BLaER1 treated with 17β-estradiol and CSF1 and Interleukin-3, amounts not matched to agents 10 nM and 100 nM (cell line): ENCODE measurements around the gene ACOT13.
A peak's percentile ranks its signal among the peaks of the same experiment; 100 is the strongest.
"Not testable (repeated sequence)": the region's sequence is repeated elsewhere in the genome, so short reads cannot be mapped to it uniquely, and the experiment has no call there.

Experiments used
- H3K27ac ChIP-seq, 11 experiments: shearing (Covaris generic); formaldehyde crosslinking; 2 replicates each; pipeline ENCODE4 v1.8.1; 2022
- H3K27me3 ChIP-seq, 11 experiments: shearing (Covaris generic); formaldehyde crosslinking; 2 replicates each; pipeline ENCODE4 v1.8.1; 2022
- H3K36me3 ChIP-seq, 11 experiments: shearing (Covaris generic); formaldehyde crosslinking; 2 replicates each; pipeline ENCODE4 v1.8.1; 2022
- H3K4me1 ChIP-seq, 10 experiments: shearing (Covaris generic); formaldehyde crosslinking; 2 replicates each; pipeline ENCODE4 v1.8.1; 2022
- H3K4me2 ChIP-seq, 11 experiments: shearing (Covaris generic); formaldehyde crosslinking; 2 replicates each; pipeline ENCODE4 v1.8.1; 2022
- H3K4me3 ChIP-seq, 10 experiments: shearing (Covaris generic); formaldehyde crosslinking; 2 replicates each; pipeline ENCODE4 v1.8.1; 2022
- H3K9ac ChIP-seq, 11 experiments: shearing (Covaris generic); formaldehyde crosslinking; 2 replicates each; pipeline ENCODE4 v1.8.1; 2022
- H3K9me3 ChIP-seq, 11 experiments: shearing (Covaris generic); formaldehyde crosslinking; replicated peaks in 1 of 11; 2 replicates each; pipeline ENCODE4 v1.8.1; 2022
- H4K20me1 ChIP-seq, 11 experiments: shearing (Covaris generic); formaldehyde crosslinking; 2 replicates each; pipeline ENCODE4 v1.8.1; 2022
- Cebpa-rat ChIP-seq, 11 experiments: shearing (Covaris generic); IDR thresholded peaks; 2 replicates each; pipeline ENCODE4 v1.8.1; 2022

The ACOT13 gene

DNA sequence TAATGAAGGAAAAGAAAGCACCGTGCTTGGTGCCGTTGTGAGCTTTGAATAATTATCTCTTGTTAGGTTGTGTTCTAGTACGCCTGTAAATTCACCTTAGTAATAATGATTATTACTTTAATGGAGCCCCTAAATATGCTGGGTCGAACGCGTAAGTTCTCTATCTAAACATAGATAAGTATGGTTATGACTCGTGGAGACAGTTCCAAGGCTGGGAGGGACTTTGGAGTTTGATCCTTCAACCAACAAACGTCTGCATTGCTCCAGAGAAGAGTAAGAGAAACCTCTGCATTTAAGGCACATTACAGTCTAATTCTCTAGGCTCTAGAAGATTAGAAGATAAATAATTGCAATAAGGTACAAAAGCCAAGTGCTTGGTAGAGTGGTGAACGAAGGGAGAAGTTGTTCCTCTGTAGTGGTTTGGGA is 514 bp downstream of the ACOT13 start:
- peak overlapping the region; percentile 77 to 93 (median 88) for H3K27ac ChIP-seq
- TF ChIP-seq Cebpa-rat (IDR thresholded peaks at IDR 0.05) = no peak
- peaks cover 23 to 45% (median 32%) of the 10 kb centered on the region in 10 experiments for H3K4me1 ChIP-seq
- H3K27me3 ChIP-seq = no peaks in the 10 kb centered on the region
- peak overlapping the region; percentile 76 to 97 (median 92) for H3K4me3 ChIP-seq
- peak overlapping the region; percentile 84 to 94 (median 91) for H3K9ac ChIP-seq
- peak overlapping the region; percentile 66 to 93 (median 86) for H3K4me2 ChIP-seq
- peaks cover 32 to 43% (median 41%) of the 10 kb centered on the region in 11 experiments for H3K9me3 ChIP-seq
- peaks cover 0 to 10% (median 0%) of the 10 kb centered on the region in 11 experiments; a peak in 7 of 22 replicates for H4K20me1 ChIP-seq
- peaks cover 27 to 60% (median 45%) of the 10 kb centered on the region in 11 experiments for H3K36me3 ChIP-seq

DNA sequence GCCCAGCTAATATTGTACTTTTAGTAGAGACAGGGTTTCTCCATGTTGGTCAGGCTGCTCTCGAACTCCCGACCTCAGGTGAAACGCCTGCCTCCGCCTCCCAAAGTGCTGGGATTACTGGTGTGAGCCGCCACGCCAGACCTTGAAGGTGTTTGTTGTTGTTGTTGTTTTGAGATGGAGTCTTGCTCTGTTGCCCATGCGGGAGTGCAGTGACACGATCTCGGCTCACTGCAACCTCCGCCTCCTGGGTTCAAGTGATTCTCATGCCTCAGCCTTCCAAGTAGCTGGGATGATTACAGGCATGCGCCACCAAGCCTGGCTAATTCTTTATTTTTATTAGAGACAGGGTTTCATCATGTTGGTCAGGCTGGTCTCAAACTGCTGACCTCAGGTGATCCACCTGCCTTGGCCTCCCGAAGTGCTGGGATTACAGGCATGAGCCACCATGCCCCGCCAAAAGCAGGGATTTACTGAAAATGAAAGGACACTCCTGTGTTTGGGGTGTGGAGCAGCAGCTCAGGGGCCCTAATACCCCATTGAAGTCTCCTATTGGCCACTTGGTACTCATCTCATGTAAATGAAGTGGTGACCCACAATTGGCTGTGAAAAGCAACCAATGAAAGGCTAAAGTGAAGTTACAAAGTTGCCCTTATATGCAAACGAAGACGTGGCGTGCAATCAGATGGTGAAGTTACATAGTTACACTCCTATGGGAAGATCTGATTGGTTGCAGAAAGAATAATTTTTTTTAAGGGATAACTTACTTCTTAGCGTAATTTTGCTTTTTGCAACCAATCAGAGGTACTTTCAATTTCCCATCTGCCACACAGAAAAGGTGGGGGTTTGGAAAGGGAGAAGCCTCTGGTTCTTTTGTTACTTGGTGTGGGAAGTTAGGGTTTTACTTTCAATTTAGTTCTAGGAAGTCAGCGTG is 1.5 kb downstream of the ACOT13 start:
- peak overlapping the region; percentile 66 to 93 (median 86) for H3K4me2 ChIP-seq
- H3K27ac ChIP-seq = peak overlapping the region in 9 of 11 experiments; percentile 77 to 93 (median 89); a peak in 16 of 22 replicates
- peaks cover 22 to 60% (median 38%) of the 10 kb centered on the region in 11 experiments for H3K36me3 ChIP-seq
- H4K20me1 ChIP-seq, H3K27me3 ChIP-seq: not testable (repeated sequence)
- H3K9me3 ChIP-seq = peaks cover 41 to 53% (median 51%) of the 10 kb centered on the region in 11 experiments
- peak overlapping the region; percentile 76 to 97 (median 92) for H3K4me3 ChIP-seq
- H3K9ac ChIP-seq = peak overlapping the region; percentile 84 to 94 (median 91); a peak in 21 of 22 replicates
- H3K4me1 ChIP-seq = peaks cover 23 to 41% (median 32%) of the 10 kb centered on the region in 10 experiments

DNA sequence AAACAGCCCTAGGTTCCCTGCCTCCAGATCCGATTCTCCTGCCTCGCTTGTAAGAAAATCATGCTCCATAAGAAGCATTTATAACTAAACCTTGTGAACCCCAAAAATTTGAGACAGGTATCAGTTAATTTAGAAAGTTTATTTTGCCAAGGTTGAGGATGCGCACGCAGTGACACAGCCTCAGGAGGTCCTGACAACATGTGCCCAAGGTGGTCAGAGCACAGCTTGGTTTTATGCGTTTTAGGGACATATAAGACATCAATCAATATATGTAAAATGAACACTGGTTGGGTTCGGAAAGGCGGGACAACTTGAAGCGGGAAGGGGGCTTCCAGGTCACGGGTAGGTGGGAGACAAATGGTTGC is 2.1 kb downstream of the ACOT13 start:
- no peaks in the 10 kb centered on the region for H3K27me3 ChIP-seq
- TF ChIP-seq Cebpa-rat (IDR thresholded peaks at IDR 0.05) = no peak
- peaks cover 19 to 59% (median 36%) of the 10 kb centered on the region in 11 experiments for H3K36me3 ChIP-seq
- H3K4me1 ChIP-seq = peaks cover 23 to 34% (median 31%) of the 10 kb centered on the region in 10 experiments
- no peak overlapping the region for H3K27ac ChIP-seq
- H3K4me3 ChIP-seq = peak overlapping the region in 3 of 10 experiments; percentile 13 to 28 (median 15); a peak in 2 of 20 replicates
- H3K9ac ChIP-seq = no peak overlapping the region
- H4K20me1 ChIP-seq = peaks cover 0 to 5% (median 0%) of the 10 kb centered on the region in 11 experiments; a peak in 4 of 22 replicates
- peak overlapping the region in 8 of 11 experiments; percentile 66 to 93 (median 88); a peak in 11 of 22 replicates for H3K4me2 ChIP-seq
- H3K9me3 ChIP-seq = peaks cover 48 to 59% (median 57%) of the 10 kb centered on the region in 11 experiments

DNA sequence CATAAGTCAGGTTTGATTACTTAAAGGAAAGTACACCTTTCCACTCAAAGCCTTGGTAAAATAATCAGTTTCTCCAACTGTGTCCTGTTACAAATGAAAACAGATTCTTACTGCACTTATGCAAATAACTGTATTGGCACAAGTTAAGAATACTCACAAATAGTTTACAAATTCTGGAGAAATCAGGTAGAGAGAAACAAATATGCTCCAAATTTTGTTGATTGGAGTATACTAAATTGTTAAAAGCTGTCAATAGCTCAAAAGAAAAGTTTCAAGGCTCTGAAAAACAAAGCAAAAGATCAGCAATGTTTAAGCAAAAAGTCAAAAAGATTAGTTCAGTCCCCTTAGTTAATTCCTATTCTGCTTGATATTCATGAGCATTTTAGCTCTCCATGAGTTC is 3.6 kb downstream of the ACOT13 start:
- H3K27me3 ChIP-seq, H3K9ac ChIP-seq, H3K4me2 ChIP-seq, H3K4me3 ChIP-seq, H4K20me1 ChIP-seq, H3K27ac ChIP-seq: not testable (repeated sequence)
- H3K4me1 ChIP-seq = peaks cover 14 to 19% (median 16%) of the 10 kb centered on the region in 10 experiments
- H3K9me3 ChIP-seq = peaks cover 55 to 72% (median 69%) of the 10 kb centered on the region in 11 experiments
- H3K36me3 ChIP-seq = peaks cover 16 to 52% (median 33%) of the 10 kb centered on the region in 11 experiments; a peak in 21 of 22 replicates

DNA sequence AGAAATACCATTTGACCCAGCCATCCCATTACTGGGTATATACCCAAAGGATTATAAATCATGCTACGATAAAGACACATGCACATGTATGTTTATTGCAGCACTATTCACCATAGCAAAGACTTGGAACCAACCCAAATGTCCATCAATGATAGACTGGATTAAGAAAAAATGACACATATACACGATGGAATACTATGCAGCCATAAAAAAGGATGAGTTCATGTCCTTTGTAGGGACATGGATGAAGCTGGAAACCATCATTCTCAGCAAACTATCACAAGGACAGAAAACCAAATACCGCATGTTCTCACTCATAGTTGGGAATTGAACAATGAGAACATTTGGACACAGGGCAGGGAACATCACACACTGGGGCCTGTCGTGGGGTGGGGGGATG is 4.2 kb downstream of the ACOT13 start:
- H3K4me2 ChIP-seq, H3K4me3 ChIP-seq, H3K9ac ChIP-seq, H3K27ac ChIP-seq, H3K27me3 ChIP-seq, H4K20me1 ChIP-seq: not testable (repeated sequence)
- H3K4me1 ChIP-seq = peaks cover 11 to 16% (median 13%) of the 10 kb centered on the region in 10 experiments
- peaks cover 60 to 76% (median 73%) of the 10 kb centered on the region in 11 experiments for H3K9me3 ChIP-seq
- peaks cover 16 to 52% (median 33%) of the 10 kb centered on the region in 11 experiments; a peak in 21 of 22 replicates for H3K36me3 ChIP-seq

DNA sequence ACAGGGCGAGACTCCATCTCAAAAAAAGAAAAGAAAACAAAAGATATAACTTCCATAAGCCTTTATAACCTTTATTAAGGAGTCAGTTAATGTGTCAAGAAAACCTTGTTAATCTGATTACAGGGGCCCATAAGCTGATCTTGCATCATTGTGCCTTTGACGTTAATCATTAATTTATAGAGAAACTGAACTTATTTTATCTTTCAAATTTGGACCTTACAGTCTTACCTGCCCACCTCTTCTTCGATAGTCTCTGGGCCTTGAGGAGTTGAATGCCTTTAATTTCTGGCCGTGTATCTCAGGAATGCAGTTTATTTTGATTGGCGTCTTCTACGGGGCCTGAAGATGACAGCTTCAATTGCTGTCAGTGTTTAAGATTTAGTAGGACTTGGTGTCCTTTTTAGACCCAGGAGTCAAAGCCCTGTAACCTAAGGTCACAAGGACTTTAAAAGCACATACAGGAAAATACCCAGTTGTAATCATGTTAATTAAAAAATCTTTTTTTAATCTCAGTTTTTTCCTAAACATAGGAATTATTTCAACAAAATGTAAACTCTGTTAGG is 5.8 kb downstream of the ACOT13 start:
- Histone ChIP-seq H3K9me3 (peaks cover 72 to 89% (median 85%) of the 10 kb centered on the region in 11 experiments), H3K27ac (no peak overlapping the region), H3K9ac (no peak overlapping the region)

DNA sequence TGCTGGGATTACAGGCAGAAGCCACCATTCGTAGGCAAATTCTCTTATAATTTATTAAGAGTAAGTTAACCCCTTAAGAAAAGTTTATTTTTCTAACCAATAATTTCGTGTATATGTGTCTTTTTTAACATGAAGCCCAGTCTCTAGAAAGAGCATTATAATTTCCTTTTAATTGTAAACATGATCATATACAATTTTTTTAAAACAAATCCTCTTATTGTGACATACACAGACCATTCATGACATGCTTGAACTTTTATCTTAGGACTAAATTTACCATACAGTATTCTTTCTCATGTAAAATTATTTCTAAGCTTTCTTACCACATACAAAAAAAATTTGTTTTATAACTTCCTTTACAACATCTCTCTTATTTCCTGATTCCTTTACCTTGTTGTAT is 6.7 kb downstream of the ACOT13 start:
- H4K20me1 ChIP-seq = no peaks in the 10 kb centered on the region
- no peak for TF ChIP-seq Cebpa-rat (IDR thresholded peaks at IDR 0.05)
- H3K36me3 ChIP-seq = peaks cover 18 to 70% (median 45%) of the 10 kb centered on the region in 11 experiments
- H3K27ac ChIP-seq = no peak overlapping the region
- no peak overlapping the region for H3K4me3 ChIP-seq
- H3K9ac ChIP-seq = no peak overlapping the region
- H3K27me3 ChIP-seq = no peaks in the 10 kb centered on the region
- peaks cover 79 to 92% (median 85%) of the 10 kb centered on the region in 11 experiments for H3K9me3 ChIP-seq
- peaks cover 0 to 5% (median under 1%) of the 10 kb centered on the region in 10 experiments; a peak in 8 of 20 replicates for H3K4me1 ChIP-seq
- no peak overlapping the region for H3K4me2 ChIP-seq

More for the DNA sequence above, 5.8 kb downstream of the ACOT13 start:
- H3K4me3 ChIP-seq = 0 out of 20 replicates have a peak overlapping the region, but pooled peaks of 1 of the 10 experiments have one; percentile 4
- no peak for TF ChIP-seq Cebpa-rat (IDR thresholded peaks at IDR 0.05)
- H4K20me1 ChIP-seq = no peaks in the 10 kb centered on the region
- H3K4me2 ChIP-seq = no peak overlapping the region
- peaks cover 18 to 63% (median 41%) of the 10 kb centered on the region in 11 experiments for H3K36me3 ChIP-seq
- H3K4me1 ChIP-seq = peaks cover 8 to 15% (median 10%) of the 10 kb centered on the region in 10 experiments
- no peaks in the 10 kb centered on the region for H3K27me3 ChIP-seq

DNA sequence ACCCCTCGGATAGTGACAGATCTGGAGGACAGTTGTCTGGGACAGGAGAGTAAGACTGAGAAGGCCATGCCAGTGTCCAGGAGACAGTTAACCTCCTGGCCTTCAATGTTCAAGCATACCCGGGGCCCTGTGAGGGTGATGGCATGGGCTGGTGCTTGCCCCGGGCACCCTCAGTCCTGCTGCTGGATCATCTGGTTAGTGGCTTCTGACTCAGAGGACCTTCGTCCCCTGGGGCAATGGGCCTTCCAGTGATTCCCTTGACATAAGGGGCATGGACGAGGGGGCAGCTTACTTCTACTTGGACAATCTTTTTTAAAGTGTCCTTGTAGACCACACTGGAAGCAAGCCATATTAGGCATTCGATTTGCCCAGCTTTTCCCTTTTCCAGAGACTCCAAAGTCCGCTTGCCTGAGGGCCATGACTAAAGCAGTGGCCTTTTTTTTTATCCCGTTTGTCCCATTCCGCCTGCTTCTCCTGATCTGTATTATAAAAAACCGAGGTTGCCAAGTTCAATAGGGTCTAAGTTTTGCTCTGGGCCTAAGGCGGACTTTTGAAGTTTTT is 12.0 kb downstream of the ACOT13 start:
- H3K27ac ChIP-seq, H3K4me1 ChIP-seq, H3K4me2 ChIP-seq, H3K9ac ChIP-seq, H4K20me1 ChIP-seq, H3K27me3 ChIP-seq, H3K4me3 ChIP-seq: not testable (repeated sequence)
- Histone ChIP-seq H3K9me3 (peaks cover 36 to 72% (median 49%) of the 10 kb centered on the region in 11 experiments), H3K36me3 (peaks cover 12 to 51% (median 25%) of the 10 kb centered on the region in 11 experiments)

DNA sequence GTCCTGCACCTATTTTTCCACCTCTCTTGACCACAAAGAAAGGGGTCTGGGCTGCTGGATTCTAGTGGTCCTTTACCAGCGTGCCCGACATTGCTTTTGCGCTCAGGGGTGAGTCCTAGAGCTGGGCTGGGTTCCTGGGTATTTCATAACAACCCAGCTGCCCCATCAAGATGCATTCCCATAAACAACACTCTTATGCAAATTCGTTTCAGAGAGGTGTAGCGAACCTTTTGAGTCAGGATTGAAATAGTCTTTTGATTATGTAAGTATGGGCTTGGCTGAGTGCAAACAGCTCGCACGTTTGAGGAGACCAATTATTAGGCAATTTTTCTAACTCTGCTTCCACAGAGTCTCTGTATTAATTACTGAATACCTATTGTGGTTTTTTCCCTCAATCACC is 13.7 kb downstream of the ACOT13 start:
- Histone ChIP-seq H3K4me1 (no peaks in the 10 kb centered on the region), H4K20me1 (no peaks in the 10 kb centered on the region), H3K4me2 (no peak overlapping the region), H3K27ac (no peak overlapping the region), H3K36me3 (peaks cover 6 to 44% (median 19%) of the 10 kb centered on the region in 11 experiments; a peak in 19 of 22 replicates), H3K27me3 (no peaks in the 10 kb centered on the region), H3K9me3 (peaks cover 20 to 56% (median 35%) of the 10 kb centered on the region in 11 experiments), H3K4me3 (no peak overlapping the region), H3K9ac (no peak overlapping the region)
- no peak for TF ChIP-seq Cebpa-rat (IDR thresholded peaks at IDR 0.05)
